GM19397 (cell line): ENCODE results near the gene RETREG2.

Source experiments
- ATAC-seq: cut with Tn5 transposase; IDR thresholded peaks from one replicate; pipeline ENCODE4 v1.9.1; 2021; ENCODE audit warnings: mild to moderate bottlenecking, moderate library complexity; ENCODE audit not compliant: unreplicated experiment

RETREG2 gene

DNA sequence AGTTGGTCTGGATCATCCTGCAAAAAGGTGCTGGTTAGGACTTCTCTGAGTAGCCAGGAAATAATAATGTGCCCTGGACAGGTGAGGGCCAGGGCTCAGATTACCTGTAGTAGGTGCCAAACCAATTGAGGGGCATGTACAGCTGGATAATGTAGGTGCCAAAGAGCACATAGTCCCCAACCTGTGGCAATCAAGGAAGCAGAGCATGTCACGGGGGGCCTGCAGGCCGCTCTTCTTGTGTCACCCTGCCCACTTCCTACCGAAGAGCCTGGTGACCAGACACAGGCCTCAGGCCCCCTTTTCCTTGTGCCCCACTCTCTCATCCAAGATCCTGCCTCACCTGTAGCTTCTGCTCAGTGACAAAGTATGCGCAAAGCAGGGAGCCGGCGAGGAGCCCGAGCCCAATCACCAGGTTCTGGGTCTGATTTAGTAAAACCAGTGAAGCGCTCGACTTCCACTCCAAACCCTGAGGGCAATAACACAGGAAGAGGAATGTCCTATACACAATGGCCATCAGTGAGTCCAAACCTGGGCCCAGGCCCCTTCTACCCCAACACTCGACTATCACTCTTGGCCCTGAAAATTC lies 35.5 kb downstream of the RETREG2 start:
- no peak for ATAC-seq

DNA sequence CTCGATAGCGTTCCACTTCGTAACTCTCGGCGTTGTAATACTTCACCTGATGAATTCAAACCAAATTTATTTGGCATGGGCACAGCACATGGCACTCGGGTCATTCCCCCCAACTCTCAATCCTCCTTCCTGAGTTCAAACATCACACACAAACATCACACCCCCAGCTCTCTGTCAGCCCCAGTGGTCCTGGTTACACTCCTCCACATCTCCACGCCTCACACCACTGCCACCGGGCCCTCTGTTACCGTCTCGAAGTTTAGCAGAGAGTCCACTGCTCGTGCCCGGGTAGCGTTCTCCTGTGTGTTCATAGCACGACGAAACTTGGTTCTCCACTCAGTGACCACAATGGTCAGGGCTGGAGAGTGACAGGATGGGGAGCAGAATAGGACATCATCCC lies 36.1 kb downstream of the RETREG2 start:
- no peak for ATAC-seq

DNA sequence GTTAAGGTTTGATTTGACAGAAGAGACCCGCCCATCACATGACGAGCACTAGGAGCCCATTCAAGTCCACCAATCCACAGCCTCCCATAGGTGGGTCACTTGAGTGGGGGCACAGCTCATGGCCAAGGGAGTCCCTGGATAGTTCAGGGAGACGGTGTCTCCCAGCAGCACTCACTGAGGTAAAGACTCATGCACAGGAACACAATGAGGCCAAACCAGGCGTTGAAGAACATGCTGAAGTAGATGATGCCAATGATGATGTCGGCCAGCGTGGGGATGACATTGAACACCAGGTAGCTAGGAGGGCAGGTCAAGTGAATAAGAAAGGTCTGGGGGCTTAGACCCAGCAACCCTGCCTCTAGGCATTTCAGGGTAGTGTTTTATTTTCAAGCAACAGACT lies 36.7 kb downstream of the RETREG2 start:
- no peak for ATAC-seq

DNA sequence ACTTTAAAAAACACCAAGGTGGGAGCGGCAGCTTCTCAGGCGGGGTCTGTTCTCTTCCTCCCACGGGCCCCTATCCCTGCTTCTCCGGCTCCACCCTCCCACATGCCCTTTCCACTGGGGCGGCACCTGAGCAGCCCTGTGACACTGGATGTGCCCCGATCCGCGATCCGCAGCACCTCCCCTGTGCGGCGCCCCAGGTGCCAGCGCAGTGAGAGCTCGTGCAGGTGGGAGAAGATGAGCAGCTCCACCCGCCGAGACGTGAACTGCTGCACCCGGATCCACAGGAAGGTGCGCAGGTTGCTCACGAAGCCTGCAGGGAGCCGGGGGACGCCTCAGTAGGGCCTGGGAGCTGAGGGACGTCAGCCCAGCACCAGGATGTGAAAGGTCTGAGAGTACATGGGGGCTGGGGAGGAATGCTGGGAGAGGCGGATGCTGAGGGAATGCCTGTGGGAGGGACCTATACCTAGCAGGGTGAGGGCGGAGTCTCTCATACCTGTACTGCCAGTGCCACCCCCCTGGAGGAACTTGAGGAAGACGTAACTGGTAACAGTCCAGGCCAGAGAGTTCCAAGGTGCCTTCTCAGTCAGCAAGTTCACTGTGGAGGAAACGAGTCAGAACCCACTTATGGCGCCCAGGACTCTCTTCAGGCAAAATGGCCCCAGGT lies 37.9 kb downstream of the RETREG2 start:
- ATAC-seq = no peak

DNA sequence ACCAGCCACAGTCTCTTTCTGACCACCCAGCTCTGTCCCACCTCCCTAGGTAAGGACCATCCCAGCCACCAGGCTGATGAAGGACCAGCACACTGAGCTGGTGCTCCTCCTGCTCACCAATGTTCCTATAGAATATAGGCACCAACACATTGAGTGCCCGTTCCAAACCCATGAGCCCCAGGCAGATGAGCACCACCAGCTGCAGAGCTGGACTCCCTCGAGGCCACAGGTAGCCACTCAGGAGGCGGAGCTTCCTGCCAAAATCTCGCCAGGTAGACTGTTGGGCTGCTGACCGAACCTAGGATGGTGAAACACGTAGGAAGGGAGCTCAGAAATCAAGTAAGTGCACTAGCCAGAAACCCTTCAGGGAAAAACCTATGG lies 38.5 kb downstream of the RETREG2 start:
- ATAC-seq = no peak

DNA sequence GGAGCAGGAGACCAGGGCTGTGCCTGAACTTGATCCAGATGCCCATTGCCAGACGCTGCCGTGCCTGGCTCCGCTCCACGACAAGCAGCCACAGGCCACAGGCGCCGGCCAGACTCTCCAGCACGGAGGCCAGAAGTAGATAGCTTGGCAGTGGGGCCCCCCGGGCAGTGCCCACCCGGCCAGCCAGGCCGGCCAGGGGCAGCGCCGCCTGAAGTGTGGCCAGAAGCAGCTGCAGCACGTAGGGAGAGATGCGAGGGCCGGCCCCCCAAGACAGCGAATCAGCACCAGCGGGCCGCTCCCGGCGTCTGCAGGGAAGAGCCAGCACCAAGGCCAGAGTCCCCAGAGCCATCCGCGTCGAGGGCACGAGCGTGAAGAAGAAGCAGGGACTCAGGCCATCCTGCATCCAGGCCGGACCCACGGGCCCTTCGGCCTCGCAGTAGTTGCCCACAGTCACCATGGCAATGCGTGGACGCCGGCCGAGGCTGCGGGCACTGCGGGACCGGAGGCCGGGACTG lies 40.2 kb downstream of the RETREG2 start:
- ATAC-seq = peak; percentile 24

DNA sequence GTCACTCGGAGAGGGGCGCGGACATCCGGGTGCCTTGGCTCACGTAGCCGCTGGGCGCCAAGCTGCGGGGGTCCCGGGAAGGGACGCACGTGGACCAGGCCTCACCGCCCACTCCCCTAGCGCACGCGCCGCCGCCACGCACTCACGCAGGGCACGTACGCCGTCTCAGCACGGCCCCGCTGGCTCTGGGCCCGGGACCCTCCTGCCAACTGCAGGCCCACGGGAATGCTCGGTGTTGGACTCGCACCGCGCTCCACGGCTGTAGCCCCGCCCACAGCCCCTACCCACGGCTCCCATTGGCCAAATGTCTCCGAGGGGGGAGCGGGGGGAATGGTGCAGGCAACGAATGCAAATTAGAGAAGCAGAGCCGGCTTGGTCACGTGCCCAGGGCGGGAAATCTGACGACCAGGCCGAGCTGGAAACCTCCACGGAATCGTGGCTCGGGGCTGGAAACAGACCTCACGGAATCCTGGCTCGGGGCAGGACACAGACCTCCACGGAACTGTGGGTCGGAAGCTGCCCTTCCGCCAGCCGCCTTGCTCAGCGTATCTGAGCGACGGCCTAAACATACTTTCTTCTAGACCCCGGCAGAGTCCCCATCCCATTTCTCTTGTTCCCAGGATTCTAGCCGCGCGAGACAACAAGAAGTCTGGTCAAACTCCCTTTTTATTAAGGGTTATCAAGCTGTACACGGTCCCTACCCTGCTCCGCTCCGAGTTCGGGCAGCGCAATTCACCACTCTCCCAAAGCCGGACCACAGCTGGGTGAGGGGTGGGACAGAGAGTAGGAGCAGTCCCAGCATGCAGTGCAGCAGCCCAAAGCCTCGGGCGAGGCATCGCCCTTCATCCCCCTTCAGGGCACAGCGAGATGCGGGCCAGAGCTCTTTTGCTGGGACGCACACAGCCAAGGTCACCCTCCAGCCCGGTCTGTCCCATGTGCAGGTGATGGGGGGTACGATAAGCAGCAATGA lies 40.9 kb downstream of the RETREG2 start, which contains the start of gene ABCB6:
Gene ABCB6 (minus strand): TSS at position 227 of the 970 bp plus-strand sequence. CDS start 285 bp downstream, outside the sequence.
- ATAC-seq = peak; percentile 77

DNA sequence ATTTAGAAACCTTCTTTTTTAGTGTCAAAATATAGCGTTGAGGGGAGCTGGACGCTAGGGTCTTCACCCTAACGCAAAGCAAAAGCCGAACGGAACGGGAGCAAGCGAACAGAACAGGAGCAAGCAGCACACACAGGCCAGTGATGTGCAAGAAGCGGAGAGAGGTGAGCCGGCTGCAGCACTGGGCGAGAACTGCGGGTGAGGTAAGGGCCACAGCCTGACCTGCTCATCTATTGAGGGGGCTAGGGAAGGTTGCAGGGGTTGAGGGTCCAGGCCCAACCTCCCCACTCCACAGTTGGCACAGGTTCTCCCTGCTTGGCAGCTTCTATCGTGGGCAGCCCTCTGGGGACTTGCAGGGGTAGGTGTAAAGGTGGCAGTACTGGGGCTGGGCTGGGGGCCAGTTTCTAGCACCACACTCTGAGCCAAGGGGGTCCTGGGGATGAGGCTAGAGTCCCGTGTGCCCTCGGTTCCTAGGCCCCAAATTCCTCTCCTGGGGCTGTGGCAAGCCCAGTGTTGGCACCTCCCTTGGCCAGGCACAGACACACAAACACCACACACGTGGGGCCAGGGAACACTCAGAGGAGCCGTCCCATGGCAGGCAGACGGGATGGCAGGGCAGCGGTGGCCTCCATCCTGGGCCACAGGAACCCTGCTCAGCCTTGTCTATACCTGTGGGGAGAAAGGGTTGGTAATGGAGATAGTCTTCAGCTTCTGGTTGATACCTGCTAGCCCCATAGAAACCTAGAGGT lies 41.9 kb downstream of the RETREG2 start:
- no peak for ATAC-seq

DNA sequence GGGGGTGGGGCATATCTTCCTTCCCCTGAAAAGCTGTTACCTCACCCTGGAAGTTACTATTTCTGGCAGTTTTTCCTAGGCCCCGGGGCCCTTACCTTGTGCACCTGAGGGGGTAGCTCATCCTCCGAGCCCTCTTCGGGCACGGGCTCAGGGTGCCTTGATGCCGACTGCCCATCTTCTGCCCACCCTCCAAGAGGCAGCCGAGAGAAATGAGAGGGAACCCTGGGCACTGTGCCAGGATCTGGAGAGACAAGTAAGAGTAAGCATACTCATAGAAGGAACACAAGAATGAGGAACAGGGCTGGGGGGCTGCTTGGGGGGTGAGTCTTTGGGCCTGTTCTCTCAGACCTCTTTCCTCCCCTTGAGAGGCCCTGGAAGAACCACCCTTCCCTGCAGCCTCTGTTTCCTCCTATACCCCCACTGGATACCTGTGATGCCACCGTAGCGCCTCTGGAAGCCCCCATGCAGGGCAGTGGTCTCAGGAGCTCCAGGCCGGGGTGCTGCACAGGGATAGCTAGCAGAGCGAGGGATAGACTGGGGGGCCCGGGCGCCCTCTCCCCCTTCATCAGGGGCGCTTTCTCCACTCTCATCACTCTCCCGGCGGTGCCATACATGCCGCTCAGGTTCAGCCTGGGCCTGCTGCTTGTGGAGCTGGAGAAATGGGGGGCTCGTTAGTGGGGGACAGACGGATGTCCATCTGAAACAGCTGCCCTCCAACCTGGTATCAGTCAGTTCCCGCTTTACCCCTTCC lies 42.8 kb downstream of the RETREG2 start:
- no peak for ATAC-seq

DNA sequence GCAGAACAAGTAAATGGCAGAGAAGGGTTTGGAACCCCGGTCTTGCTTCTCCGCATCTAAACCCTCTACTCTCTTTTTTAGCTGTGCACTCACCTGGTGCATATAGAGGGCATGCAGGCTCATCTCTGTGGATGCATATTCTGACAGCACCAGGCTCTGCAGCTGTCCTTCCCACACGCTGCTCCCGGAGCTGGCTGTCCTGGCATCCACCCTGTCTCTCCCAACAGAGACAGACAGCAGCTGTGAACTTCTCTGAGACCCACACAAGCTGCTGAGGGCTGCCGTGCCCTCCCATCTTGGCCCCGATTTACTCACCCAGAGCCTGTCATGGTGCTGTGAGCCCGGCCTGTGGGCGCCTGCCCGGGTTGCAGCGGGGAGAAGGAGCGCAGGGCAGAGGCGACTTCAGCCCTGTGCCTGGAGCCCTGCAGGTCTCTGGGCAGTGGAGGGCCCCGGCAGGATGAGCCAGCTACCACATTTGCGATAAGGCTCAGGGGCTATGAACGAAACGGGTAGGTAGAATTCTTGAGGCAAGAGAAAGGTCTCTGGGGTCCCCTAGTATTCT lies 44.0 kb downstream of the RETREG2 start:
- ATAC-seq = no peak

DNA sequence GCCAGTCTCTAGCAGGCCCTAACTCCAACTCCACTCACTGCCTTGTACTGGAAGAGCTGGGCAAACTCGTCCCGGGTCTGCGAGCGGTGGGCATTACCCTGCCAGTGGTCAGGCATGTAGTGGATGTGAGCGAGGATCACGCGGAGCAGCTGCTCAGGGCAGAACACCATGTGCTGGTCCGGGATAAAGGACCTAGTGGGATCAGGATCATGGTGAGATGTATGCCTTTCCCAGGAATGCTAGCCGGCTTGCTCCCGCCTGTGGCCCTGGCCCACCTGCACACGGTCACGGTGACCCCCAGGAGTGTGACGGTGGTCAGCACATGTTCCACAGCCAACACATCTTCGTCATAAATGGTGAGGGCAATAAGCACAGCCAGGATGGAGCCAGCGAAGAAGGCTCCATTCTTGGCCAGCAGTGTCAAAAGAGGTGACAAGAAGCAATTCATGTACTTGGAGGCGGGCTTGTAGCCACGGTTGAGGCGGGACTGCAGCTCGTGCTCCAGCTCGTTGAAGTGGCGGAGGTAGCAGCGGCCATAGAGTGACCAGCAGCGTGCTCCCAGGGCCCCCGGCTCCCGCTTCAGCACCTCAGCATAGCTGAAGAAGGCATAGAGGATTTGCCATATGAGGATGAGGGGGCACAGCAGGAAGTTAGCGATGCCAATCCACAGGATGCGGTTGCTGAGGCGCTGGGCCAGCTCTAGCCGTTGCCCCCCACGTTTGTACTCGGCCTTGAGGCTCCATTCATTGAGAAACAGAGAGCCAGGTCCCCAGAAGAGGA lies 45.9 kb downstream of the RETREG2 start:
- no peak for ATAC-seq

DNA sequence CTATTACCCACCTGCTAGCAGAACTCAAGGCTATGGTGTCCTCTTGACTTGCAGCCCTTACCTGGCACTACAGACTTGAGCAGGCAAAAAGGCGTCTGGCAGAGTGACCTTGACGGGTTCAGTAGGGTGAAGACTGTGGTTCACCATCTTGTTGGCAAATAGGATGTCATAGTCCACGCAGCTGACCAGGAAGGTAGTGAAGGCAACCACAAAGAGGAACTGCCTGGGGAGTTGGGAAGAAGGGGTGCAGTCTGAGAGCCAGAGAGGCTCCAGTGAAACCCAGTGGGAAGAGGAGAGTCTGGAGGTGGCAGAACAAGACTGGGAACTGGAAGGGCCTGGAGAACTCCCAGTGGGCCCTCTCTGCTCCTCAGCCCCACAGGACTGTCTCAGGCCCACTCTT lies 47.3 kb downstream of the RETREG2 start:
- no peak for ATAC-seq

DNA sequence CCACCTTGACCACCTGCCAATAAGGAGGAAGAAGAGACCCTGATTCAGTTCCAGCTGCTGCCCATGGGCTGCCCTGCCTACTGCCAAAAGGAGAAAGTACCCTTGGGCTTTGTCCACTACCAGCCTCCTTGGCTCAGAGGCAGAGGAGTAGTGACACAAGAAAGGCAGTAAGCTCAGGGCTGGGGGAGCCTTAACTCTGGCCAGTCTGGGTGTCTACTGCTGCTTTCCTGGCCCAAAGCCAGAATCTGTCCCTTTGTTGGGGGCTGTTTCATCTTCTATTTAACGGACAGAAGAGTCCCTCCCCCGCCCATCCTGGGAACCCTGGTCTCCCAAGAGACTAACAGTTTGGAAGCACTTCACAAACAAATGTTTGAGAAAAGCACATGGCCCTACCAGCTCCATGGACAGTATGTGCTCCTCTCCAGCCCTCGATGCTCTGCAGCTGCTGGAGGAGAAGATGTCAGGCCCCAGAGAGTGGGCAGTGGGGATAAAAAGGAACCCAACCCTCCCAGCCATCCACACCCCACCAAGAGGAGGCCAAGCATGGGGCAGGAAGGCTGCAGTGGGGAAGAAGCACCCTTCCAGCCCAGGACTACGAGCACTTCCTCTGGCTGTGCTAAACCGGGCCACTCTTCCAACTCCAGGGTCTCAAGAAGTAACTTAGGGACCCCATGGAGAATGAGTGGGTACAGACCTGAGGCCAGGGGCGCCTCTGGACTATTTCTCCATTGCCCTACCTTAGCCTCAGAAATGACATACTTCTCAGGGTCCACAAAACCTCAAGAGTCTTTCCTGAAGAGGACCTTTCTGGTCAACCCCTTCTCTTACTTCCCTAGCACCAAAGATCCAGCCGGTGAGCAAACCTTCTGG lies 50.2 kb downstream of the RETREG2 start:
- no peak for ATAC-seq

DNA sequence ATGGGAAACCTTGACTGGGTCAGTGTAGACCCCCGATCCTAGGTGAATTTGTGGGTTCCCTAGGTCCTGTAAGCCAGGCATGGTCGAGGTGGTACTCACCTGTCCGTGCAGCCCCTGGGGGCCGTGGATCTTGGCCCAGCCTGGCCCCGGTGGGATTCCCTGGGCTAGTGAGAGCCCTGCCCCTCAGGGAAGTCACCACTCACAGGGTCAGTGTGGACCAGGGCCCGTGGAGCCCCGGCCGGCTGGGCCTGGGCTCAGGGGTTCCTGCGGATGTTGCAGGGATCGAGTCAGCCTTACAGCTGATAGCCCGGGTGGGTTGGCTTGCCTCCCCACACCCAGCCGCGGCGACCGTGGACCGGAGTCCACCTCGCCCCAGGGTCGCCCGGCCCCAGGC lies 50.8 kb downstream of the RETREG2 start:
- ATAC-seq = peak; percentile 20

DNA sequence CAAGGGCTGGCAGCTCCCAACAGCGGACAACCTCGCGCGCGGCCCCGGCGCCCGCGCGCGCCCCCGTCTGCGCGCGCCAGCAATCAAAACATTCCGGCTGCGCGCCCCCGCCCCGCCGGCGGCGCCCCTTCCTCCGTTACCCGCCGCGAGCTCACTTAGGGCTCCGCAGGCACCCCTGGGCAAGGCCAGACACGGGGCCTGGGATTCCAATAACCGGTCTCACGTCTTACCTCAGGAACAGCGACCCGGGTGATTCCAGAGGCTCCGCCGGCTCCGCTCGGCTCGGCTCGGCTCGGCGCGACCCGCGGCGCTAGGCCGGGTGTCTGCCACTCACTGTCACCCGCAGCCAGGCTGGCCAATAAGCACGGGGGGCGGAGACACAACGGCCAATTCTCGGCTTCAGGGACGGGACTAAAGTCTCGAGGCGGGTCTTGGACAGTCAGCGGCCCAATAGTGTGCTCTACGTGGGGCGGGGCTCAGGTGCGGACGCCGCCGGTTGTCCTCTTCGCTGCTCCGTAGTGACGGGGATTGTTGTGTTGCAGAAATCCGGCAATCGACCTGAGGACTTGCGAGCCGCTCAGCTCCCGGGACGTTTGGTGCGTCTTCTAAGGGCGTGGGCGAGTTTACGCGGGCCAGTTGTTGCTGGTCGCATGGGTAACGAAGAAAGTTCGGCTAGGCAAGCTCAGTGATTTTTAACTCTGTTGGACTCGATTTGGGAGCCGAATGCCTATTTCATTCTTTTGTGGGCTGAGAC lies 51.4 kb downstream of the RETREG2 start, which contains the start of the genes ANKZF1 and ATG9A:
Gene ANKZF1 (plus strand): TSS at position 502 of the 754 bp plus-strand sequence. CDS start 452 bp downstream, outside the sequence.
Gene ATG9A (minus strand): TSS at position 332 of the 754 bp plus-strand sequence. CDS start 1,612 bp downstream, outside the sequence.
- ATAC-seq = peak; percentile 97

DNA sequence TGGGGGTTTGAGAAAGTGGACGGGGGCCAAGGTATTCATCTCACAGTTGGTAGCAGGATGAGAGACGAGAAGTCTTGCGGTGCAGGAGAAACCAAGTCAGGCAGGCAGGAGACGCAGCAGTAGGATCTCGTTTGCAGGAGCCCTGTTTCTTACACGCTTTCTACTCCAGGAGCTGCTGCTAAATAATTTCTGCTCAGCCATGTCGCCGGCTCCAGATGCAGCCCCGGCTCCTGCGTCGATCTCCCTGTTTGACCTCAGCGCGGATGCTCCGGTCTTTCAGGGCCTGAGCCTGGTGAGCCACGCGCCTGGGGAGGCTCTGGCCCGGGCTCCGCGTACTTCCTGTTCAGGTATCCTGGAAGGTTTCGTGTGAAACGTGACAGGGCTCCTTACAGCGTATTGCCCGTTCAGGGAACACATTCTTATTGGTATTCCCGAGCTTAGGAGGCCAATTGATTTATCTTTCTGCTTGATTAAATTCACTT lies 52.0 kb downstream of the RETREG2 start:
- no peak for ATAC-seq

DNA sequence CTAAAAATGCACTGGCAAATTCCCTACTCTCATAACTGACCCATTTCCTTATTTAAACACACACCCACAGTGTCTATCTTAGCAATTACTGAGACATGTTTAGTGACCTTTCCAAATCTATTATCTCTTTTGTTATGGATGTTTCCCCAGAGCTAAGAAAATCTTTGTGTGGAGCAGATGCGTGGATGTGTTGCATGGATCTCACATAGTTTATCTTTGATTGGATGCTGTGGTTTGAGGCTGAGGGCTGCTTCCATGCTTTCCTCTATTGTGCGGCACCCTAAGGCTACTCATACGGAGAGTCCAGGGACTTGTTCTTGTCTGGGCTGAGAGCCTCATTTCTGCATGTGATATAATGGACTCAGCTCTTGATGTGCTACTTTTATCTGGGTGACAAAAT lies 56.3 kb downstream of the RETREG2 start:
- ATAC-seq = no peak
